ENCODE data around the gene PYCR2.
"Not testable (repeated sequence)": the region's sequence is repeated elsewhere in the genome, so short reads cannot be mapped to it uniquely, and the experiment has no call there.

The PYCR2 gene

GRCh38 chr1:225942574-225942973 is 18.5 kb upstream of the PYCR2 start:
- DNase-seq (ENCODE audit: low read depth, low spot score): no peak

GRCh38 chr1:225941942-225942222 is 17.8 kb upstream of the PYCR2 start:
- no peak for DNase-seq (ENCODE audit: low read depth, low spot score)

GRCh38 chr1:225941187-225941941 is 17.3 kb upstream of the PYCR2 start, which contains the start of gene LEFTY2:
LEFTY2 (minus strand) TSS chr1:225941220; CDS start chr1:225941140, 80 bp downstream.
- DNase-seq (ENCODE audit: low read depth, low spot score): no peak

GRCh38 chr1:225940385-225941151 is 16.5 kb upstream of the PYCR2 start:
- DNase-seq (ENCODE audit: low read depth, low spot score): no peak

- not testable (repeated sequence) for DNase-seq (ENCODE audit: low read depth, low spot score)
These were observed 15.9 kb upstream of the PYCR2 start for GRCh38 chr1:225939939-225940310.

- DNase-seq (ENCODE audit: low read depth, low spot score): not testable (repeated sequence)
These were observed 15.3 kb upstream of the PYCR2 start for GRCh38 chr1:225939097-225939938.

GRCh38 chr1:225937048-225937968 is 13.3 kb upstream of the PYCR2 start:
- DNase-seq (ENCODE audit: low read depth, low spot score): no peak

- no peak for DNase-seq (ENCODE audit: low read depth, low spot score)
These were observed 12.5 kb upstream of the PYCR2 start for GRCh38 chr1:225936523-225936922.

GRCh38 chr1:225936086-225936485 is 12.0 kb upstream of the PYCR2 start:
- not testable (repeated sequence) for DNase-seq (ENCODE audit: low read depth, low spot score)

- no peak for DNase-seq (ENCODE audit: low read depth, low spot score)
These were observed 10.7 kb upstream of the PYCR2 start for GRCh38 chr1:225934711-225935110.

- DNase-seq (ENCODE audit: low read depth, low spot score): no peak
These were observed 9.0 kb upstream of the PYCR2 start for GRCh38 chr1:225933072-225933471.

- no peak for DNase-seq (ENCODE audit: low read depth, low spot score)
These were observed 7.5 kb upstream of the PYCR2 start for GRCh38 chr1:225931270-225932136.

- no peak for DNase-seq (ENCODE audit: low read depth, low spot score)
These were observed 6.5 kb upstream of the PYCR2 start for GRCh38 chr1:225930566-225930965.

GRCh38 chr1:225929462-225929861 is 5.4 kb upstream of the PYCR2 start:
- not testable (repeated sequence) for DNase-seq (ENCODE audit: low read depth, low spot score)

GRCh38 chr1:225928186-225929175 is 4.4 kb upstream of the PYCR2 start:
- DNase-seq (ENCODE audit: low read depth, low spot score): no peak

- no peak for DNase-seq (ENCODE audit: low read depth, low spot score)
These were observed 2.6 kb upstream of the PYCR2 start for GRCh38 chr1:225926551-225927113.

GRCh38 chr1:225923381-225923691 is 714 bp downstream of the PYCR2 start:
- DNase-seq (ENCODE audit: low read depth, low spot score): no peak

GRCh38 chr1:225921734-225922709 is 2.0 kb downstream of the PYCR2 start:
- DNase-seq (ENCODE audit: low read depth, low spot score): no peak

Data from brain pericyte (primary cell).